DMS53 (cell line): ENCODE results near the gene ANKDD1A.

Experiments
- DNase-seq: peaks from one replicate; lab custom pipeline; 2025; lab: John Stamatoyannopoulos, UW

The ANKDD1A gene

GRCh38 chr15:64911311-64912186 lies at the start of gene ANKDD1A:
Gene ANKDD1A (plus strand): TSS chr15:64911902. CDS start chr15:64911931, 29 bp downstream.
- DNase-seq: peak; percentile 92

- no peak for DNase-seq
Measured at GRCh38 chr15:64861960-64862359, 49.7 kb upstream of the ANKDD1A start.

- no peak for DNase-seq
Measured at GRCh38 chr15:64862408-64862807, 49.3 kb upstream of the ANKDD1A start.

- DNase-seq: no peak
Measured at GRCh38 chr15:64864068-64864467, 47.6 kb upstream of the ANKDD1A start.

GRCh38 chr15:64865126-64865997 lies 46.3 kb upstream of the ANKDD1A start:
- no peak for DNase-seq

GRCh38 chr15:64865998-64866520 lies 45.6 kb upstream of the ANKDD1A start:
- DNase-seq: no peak

- DNase-seq: no peak
Measured at GRCh38 chr15:64869501-64869900, 42.2 kb upstream of the ANKDD1A start.

GRCh38 chr15:64870353-64870752 lies 41.3 kb upstream of the ANKDD1A start:
- DNase-seq: no peak

GRCh38 chr15:64875641-64876223 lies 36.0 kb upstream of the ANKDD1A start:
- DNase-seq: no peak

GRCh38 chr15:64877435-64877834 lies 34.3 kb upstream of the ANKDD1A start:
- no peak for DNase-seq

- DNase-seq: no peak
Measured at GRCh38 chr15:64878705-64879104, 33.0 kb upstream of the ANKDD1A start.

GRCh38 chr15:64883100-64883581 lies 28.6 kb upstream of the ANKDD1A start:
- no peak for DNase-seq

- DNase-seq: peak; percentile 65
Measured at GRCh38 chr15:64883997-64884511, 27.6 kb upstream of the ANKDD1A start.

- no peak for DNase-seq
Measured at GRCh38 chr15:64884679-64885078, 27.0 kb upstream of the ANKDD1A start.

GRCh38 chr15:64888336-64888735 lies 23.4 kb upstream of the ANKDD1A start:
- no peak for DNase-seq

GRCh38 chr15:64891561-64891960 lies 20.1 kb upstream of the ANKDD1A start:
- DNase-seq: no peak

- no peak for DNase-seq
Measured at GRCh38 chr15:64892847-64893403, 18.8 kb upstream of the ANKDD1A start.

- peak; percentile 92 for DNase-seq
Measured at GRCh38 chr15:64893481-64894394, 18.0 kb upstream of the ANKDD1A start.

- DNase-seq: peak; percentile 59
Measured at GRCh38 chr15:64894395-64895056, 17.2 kb upstream of the ANKDD1A start.
